NCI-H128 (cell line): ENCODE data around the gene CCDC33.

Experiments
- DNase-seq: peaks from one replicate; lab custom pipeline; 2025; ENCODE audit not compliant: unreplicated experiment; lab: John Stamatoyannopoulos, UW

The CCDC33 gene

DNA sequence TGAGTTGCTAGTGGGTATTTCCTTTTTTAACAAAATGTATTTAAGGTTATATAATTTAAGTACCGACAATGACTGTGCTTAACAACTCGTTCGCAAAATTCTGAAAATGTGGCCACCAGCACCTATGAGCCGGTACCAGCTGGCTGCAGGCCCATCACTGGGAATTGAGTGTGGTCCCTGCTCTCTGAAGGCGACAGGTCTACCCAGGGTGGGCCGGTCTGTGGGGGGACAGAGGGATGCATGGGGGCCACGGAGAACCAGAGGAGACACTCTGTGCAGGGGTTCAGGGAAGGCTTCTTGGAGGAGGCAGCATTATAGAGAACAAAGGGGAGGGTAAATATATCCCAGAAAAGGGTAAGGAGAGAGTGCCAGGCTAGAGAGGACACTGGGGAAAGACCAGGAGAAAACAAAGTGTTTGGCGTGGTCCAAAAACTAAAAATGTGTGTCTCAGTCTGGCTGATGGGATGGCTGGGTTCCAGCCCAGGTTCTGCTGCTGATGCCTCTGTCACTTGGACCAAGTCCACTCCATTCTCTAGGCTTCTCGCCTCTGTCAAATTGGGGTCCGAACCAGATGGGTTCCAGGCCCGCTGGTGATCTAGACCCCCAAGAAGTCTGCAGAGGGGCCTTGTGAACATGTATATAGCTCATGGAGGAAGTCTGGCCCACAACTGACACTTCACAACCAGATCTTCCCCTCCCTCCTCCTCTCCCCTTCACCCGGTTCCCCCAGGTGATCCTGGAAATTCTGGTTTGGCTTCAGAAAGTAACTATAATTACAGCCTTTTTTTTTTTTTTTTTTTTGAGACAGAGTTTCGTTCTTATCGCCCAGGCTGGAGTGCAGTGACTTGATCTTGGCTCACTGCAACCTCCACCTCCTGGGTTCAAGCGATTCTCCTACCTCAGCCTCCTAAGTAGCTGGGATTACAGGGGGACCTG is 142.0 kb downstream of the CCDC33 start:
- no peak for DNase-seq

DNA sequence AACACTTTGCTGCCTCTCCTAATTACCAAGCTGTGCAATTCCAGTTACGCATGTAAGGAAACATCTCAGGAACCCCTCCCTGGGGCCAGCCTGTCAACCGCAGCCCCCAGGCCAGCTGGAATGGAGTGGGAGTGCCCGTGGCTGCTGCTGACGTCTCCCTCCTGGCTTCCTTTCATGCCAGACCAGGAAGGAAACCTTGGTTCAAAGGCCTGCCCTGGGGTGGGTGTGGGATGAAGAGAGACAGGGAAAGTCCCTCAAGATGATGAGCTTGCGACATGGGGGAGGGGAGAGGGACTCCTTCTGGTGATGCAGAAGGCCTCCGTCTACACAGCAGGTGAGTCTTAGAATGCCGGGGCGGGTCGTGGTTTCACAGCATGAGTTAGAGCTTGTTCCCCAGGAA is 142.7 kb downstream of the CCDC33 start:
- DNase-seq: no peak

DNA sequence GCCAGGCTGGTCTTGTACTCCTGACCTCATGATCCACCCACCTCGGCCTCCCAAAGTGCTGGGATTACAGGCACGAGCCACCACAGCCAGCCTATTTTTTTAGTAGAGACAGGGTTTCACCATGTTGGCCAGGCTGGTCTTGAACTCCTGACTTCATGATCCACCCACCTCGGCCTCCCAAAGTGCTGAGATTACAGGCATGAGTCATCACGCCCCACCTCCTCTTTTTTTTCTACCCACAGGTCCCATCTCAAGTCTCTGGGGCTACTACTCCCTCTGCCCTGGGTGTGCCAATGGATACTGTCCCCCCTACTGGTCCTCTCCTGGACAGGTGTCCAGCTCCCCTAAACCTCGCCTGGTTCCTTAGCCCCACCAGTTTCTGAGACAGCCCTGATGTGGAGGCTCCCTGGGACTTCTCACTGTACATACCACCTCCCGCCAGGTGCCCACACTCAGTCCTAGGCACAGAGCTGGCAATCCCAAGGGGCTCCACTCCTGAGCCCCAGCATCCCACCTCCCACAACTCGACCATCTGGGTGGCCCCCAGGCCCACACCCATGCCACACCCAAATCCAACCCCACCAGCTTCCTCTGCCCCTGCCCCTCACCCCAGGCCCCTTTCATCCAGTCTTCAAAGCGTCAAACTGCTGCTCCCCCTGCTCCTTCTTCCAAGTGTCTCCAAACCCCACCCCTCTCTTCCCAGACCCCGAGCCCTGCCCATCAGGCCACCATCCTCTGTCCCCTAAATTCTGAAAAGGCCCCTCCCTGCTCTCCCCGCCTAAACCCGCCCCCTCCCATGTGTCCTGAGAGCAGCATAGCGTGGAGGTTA is 144.4 kb downstream of the CCDC33 start:
- DNase-seq: no peak

DNA sequence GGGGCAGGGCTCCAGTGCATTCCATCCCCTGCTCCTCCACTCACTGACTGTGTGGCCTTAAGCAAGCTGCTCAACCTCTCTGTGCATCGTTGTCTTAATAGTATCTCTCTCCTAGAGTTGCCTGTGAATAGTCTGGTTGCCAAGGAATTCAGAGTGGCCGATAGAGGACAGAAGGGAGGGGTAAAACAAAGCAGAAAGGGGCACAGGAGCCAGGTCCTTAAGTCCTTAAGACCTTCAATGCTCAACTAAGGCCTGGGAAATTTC is 145.0 kb downstream of the CCDC33 start:
- no peak for DNase-seq

DNA sequence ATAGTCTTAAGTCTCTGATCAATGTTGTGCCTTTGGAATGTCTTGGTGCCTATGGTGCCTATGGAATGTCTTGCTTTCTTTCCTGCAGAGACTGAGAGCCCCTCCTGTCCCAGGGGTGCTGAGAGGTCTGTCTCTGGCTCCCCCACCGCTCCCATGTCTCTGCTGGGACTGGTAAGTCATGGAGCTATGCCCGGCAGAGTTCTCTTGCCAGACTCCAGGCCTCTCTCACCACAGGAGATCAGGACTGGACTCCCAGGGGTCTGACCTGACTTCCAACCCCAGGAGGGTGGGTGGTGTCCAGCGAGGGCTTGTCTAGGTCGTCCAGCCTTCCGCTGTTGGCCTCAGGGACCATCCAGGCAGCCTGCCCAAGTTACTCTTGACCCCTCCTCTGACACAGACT is 145.4 kb downstream of the CCDC33 start:
- no peak for DNase-seq

DNA sequence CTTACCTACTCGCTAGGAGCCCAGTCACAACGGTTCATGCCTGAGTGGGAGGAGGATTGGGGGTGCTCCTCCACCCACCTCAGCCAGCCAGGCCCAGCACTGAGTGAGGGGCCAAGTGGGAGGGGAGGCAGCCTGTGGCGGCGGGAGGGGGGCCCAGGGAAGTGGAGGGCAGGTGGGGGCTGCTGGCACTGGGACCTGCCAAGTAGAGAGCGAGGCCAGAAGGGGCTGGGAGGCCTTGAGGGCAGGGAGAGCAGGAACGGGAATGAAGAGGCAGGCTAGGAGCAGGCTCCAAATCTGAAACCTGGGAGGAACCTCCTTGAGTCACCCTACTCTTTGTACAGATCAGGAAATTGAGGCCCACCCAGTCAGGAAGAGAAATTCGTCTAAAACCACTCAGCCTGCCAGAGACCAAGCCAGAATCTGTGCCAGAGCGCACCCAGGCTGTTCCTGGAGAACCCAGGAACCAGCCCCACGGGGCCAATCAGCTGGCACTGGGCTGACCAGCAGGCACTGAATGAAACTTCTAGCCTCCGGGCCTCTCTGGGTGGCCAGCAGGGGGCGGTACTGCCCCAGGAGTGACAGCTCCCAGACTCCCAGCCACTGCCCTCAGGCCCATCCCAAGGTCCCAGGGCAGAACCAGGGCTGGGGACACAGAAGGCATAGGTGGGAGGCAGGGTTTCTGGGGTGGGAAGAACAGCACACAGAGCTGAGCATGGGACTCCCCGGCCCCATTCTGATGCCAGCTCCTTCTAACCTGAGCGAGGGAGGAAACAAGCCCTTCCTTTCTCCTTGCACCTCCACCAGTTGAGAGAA is 146.1 kb downstream of the CCDC33 start:
- peak; percentile 11 for DNase-seq

DNA sequence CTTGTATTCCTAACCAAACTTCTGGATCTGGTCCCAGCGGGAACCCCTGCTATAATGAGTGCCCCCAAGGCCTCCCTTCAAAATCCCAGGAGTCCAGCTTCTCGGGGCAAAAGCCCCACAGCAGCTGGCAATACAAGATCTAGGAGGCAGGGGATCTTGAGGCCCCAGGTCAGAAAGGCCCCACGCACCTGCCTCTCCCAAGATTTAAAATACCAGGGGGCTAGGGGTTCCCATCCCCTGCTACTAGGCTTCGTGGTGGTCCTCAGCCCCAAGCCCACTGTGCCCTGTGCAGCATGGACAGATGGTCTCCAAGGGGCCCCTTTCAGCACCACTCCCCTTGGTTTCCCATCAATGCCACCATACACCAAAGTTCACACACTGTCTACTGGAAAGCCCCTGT is 147.2 kb downstream of the CCDC33 start:
- DNase-seq: no peak

DNA sequence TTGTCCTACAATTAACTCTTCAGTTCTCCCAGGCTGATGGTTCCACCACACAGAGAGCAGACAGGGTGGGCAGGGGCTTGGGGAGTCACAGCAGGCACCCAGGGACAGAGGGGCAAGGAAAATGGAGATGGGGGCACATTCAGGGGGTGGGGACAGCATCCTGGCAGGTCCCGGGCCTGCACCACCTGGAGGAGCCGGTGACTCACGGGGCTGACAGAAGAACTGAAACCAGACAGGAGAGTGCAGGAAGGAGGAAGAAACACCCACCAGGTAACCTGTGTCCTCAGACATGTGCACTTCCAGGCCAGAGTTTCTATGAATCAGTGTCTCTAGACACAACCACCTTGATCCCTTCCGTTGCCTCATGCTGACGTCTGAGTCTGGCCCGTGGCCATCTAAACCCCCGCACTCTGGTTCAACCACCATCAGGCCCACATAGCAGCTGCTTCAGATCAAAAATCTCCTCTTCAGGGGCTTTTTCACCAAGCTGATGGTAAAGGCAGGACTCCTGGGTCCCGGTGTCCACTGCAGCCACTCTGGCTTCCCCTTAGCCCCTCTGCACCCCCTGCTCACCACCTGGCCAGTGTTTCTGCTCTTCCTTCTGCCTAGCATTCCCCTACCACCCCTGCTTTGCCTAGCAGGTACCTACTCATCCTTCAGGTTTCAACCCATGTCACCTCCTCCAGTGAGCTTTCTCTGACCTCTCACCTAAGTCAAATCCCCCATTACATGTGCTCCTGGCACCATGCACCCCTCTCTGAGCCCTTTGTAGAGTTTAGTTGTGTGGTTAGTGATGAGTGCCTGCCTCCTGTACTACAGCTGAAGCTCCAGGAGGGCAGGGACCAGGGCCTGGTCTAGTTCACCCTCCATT is 147.8 kb downstream of the CCDC33 start:
- DNase-seq: no peak

DNA sequence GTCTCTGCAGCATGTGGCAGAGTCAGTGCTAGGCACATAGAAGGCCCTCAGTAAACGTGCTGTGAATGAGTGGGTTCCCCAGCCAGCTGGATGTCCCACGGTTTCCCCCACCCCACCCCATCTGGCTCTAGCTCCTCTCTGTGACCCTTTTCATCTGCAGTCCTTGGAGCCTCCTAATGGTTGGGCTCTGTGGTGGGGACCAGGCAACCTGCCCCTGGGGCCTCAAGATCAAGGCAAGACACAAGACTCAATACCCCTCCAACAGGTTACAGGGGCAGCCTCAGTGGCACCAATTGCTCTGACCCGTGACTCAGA is 148.4 kb downstream of the CCDC33 start:
- DNase-seq: no peak

DNA sequence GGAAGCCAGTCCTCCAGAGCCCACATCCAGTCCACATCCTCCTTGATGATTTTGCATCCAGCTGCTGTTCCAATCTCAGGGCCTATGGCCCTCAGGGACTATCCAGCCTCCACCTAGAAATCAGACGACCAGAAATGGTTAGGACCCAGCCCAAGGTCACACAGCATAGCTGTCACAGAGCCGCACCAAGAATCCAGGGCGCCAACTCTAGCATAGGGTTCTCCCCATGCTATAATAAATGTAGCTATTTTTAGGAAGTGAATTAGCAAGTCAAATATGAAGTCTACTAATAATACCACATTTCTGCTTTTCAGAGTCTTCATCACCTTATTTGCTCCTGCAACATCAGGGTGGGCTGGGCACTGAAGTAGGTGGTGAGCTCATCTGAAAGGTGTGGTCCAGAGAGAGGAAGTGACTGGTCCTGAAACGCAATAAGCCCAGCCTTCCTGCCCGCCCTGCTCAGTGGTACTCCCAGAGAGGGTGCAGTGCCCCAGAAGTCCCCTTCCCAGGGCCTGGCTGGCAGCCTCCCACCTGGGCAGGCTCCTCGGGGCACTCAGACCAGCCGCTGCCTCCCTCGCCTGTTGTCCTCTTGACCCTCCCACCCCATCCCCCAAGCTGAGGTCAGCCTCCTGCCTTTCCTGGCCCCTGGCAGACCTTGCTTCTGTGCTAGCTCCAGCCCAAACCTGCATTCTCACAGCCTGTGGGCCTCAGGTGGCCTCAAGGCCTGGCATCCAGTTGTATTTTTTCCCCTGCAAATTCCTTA is 148.9 kb downstream of the CCDC33 start:
- DNase-seq: no peak

DNA sequence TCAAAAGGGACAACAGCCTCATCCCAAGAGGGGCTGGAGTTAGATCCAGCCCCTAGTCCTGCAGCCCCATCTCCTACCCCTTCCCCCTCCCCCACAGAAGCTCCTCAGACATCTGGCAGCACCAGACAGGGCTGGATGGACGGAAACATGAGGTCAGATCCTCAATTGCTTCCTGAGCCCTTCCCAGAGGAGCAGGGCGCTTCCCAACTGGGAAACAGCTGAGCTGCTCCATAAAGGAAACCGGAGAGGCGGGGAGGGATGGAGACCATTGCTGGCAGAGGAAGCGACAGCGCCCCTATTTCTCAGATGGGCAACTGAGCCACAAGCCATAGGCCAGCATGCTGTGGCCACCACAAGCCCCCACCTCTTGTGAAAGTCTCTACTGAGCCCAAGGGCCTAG is 149.6 kb downstream of the CCDC33 start:
- DNase-seq: no peak
